ENCODE results near the gene OBP2B. TPM values are rescaled to one million over a fixed set of nuclear protein-coding genes. Genes with fewer than 3 reads are reported as not detected.
"Not testable (repeated sequence)": the region's sequence is repeated elsewhere in the genome, so short reads cannot be mapped to it uniquely, and the experiment has no call there.

Gene OBP2B
- total RNA-seq, 2 experiments from 2014 or later: not detected

- Mint-ChIP-seq H3K36me3 (no peaks in the 10 kb centered on the region), H3K27me3 (peaks cover 6% of the 10 kb centered on the region), H3K9me3 (no peaks in the 10 kb centered on the region), H3K27ac (no peak overlapping the region), H3K4me3 (no peak overlapping the region), H3K4me1 (ENCODE audit: low read depth) (no peaks in the 10 kb centered on the region)
- POLR2A ChIA-PET: no interaction called here
- CTCF ChIA-PET: no interaction called here
- DNase-seq: no peak
- intact Hi-C loops (cut with micrococcal nuclease): no loop called here
Observed at GRCh38 chr9:133226219-133227171, 17.4 kb upstream of the OBP2B start.

- ChIA-PET POLR2A (no interaction called here), CTCF (no interaction called here)
- Mint-ChIP-seq H3K36me3 (no peaks in the 10 kb centered on the region), H3K27me3 (peaks cover 15% of the 10 kb centered on the region), H3K4me1 (ENCODE audit: low read depth) (no peaks in the 10 kb centered on the region), H3K27ac (no peak overlapping the region), H3K9me3 (no peaks in the 10 kb centered on the region), H3K4me3 (no peak overlapping the region)
- DNase-seq: no peak
- intact Hi-C loops (cut with micrococcal nuclease): no loop called here
Observed at GRCh38 chr9:133225171-133226011, 16.3 kb upstream of the OBP2B start.

DNA sequence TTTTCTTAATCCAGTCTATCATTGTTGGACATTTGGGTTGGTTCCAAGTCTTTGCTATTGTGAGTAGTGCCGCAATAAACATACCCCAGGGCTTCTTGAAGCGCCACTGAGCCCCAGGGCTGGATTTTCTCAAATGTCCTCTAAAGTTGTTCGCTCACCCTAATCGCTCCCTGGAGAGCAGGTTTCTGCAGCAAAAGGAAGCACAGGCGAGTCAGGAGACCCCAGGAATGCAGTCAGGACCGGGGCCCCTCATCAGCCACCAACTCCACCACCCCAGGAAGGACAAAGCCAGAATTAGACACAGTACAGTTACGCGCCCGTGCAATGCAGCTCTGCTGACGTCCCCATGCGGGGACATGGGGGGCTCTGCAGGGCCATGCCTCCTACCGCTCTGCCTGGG is 15.7 kb upstream of the OBP2B start:
- Mint-ChIP-seq H3K4me3 (no peak overlapping the region), H3K27ac (no peak overlapping the region), H3K36me3 (no peaks in the 10 kb centered on the region), H3K4me1 (ENCODE audit: low read depth) (no peaks in the 10 kb centered on the region), H3K9me3 (no peaks in the 10 kb centered on the region), H3K27me3 (peaks cover 15% of the 10 kb centered on the region)
- ChIA-PET CTCF (interaction anchor here (1.7 kb wide), 1 partner anchor 15 kb away, joined by 5 read pairs; no protein-coding TSS in a partner anchor), POLR2A (no interaction called here)
- DNase-seq: no peak
- intact Hi-C loops (cut with micrococcal nuclease): no loop called here

GRCh38 chr9:133223159-133223756 is 14.2 kb upstream of the OBP2B start:
- H3K4me3 Mint-ChIP-seq; intact Hi-C loops (cut with micrococcal nuclease); H3K9me3 Mint-ChIP-seq; H3K27ac Mint-ChIP-seq; H3K4me1 Mint-ChIP-seq (ENCODE audit: low read depth); POLR2A ChIA-PET; DNase-seq; H3K36me3 Mint-ChIP-seq: not testable (repeated sequence)
- H3K27me3 Mint-ChIP-seq: peaks cover 23% of the 10 kb centered on the region
- CTCF ChIA-PET: interaction anchor here (0.6 to 1.7 kb wide), 3 partner anchors 9 to 520 kb away, joined by 3 to 5 read pairs (median 3); no protein-coding TSS in a partner anchor

DNA sequence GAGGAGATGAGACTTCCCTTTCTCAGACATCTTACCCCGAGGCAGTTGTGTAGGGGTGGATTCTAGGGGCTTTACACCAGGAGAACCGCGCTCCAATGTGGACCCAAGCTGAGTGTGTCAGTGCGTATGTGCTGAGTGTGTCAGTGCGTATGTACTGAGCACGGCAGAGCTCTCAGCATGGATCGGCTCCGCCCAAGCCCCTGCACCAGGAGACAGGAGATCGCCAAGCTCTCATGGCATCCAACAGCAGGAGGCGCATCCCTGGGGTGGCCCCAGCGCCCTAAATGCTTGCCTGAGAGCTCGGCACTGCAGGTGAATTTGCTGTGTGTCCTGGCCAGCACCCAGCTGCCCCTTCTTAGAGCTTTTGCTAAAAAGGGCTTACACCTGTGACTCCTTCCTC is 12.9 kb upstream of the OBP2B start:
- intact Hi-C loops (cut with micrococcal nuclease); CTCF ChIA-PET; H3K4me3 Mint-ChIP-seq; POLR2A ChIA-PET; H3K36me3 Mint-ChIP-seq; H3K9me3 Mint-ChIP-seq; H3K4me1 Mint-ChIP-seq (ENCODE audit: low read depth); DNase-seq; H3K27ac Mint-ChIP-seq: not testable (repeated sequence)
- peaks cover 32% of the 10 kb centered on the region for H3K27me3 Mint-ChIP-seq

DNA sequence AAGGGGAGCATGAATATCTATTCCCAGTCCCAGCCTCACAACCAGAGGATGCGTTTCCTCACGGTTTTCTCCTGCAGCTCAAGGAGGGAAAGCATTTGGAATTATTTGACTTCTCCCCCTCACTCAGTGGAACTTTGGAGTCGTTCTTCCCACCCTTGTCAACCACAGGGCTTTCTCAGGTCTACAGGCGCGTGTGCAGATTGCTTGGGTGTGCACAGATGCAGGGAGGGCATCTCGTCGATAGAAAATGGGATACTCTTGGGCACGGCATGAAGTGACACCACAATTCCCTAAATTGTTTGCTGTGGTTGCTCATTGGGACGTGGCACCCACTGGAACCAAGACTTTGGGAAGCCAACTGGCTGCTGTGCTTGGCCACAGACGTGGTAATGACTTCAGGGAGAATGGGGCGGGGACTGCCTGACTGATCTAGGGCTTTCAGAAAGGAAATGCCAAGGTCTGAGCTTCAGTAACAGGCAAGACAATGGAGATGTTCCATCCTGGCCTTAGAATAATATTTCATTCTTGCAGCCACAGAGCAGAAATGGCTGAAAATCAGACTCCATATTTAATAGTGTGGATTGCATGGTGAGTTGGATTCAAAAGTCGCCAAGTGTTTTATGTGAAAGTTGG is 12.2 kb upstream of the OBP2B start:
- POLR2A ChIA-PET: no interaction called here
- Mint-ChIP-seq H3K4me1 (ENCODE audit: low read depth) (no peaks in the 10 kb centered on the region), H3K4me3 (no peak overlapping the region), H3K27ac (no peak overlapping the region), H3K27me3 (peaks cover 33% of the 10 kb centered on the region), H3K36me3 (no peaks in the 10 kb centered on the region), H3K9me3 (no peaks in the 10 kb centered on the region)
- intact Hi-C loops (cut with micrococcal nuclease): no loop called here
- DNase-seq: no peak
- CTCF ChIA-PET: no interaction called here

DNA sequence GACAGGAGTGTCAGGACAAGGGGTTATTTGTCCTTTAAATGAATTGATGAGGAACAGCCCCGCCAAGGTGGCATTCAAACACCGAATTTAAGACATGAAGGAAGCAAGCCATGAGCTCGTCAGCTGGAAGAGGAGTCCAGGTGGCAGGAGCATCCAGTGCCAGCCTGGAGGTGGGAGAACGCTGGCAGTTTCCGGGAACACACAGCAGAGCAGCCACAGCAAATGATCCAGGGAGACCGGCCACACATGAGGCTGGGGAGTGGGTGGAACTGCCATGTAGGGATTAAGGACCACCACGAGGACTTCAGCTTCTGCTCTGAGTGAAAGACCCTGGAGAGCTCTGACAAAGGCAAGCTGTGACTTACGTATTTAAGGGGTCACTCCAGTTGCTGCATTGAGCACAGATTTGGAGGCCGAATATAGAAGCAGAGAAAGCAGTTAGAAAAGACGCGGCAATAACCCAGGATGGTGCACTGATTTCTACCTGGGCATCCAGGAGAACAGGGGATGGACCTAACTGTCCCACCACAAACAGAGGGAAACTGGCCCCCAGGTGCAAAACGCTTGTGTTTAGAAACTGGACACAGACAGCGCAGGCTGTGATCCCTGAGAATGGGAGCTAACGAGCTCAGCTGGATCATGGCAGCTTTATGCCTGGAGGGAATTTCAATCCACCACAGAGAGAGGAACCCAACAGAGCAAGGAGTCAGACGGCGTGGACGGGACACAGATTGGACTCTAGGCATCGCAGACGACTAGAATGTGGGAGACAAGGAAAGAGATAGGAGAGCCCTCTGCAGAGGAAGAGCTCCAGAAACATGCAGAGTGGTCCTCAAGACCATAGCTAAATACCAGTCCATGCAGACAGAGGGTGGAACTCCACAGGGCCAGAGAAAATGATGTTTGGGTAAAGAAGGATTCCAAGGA is 9.3 kb upstream of the OBP2B start:
- H3K27me3 Mint-ChIP-seq: peaks cover 38% of the 10 kb centered on the region

GRCh38 chr9:133217333-133217988 is 8.4 kb upstream of the OBP2B start:
- intact Hi-C loops (cut with micrococcal nuclease); POLR2A ChIA-PET; H3K4me3 Mint-ChIP-seq; DNase-seq; CTCF ChIA-PET; H3K27ac Mint-ChIP-seq; H3K4me1 Mint-ChIP-seq (ENCODE audit: low read depth); H3K36me3 Mint-ChIP-seq; H3K9me3 Mint-ChIP-seq: not testable (repeated sequence)
- peaks cover 40% of the 10 kb centered on the region for H3K27me3 Mint-ChIP-seq

More for the DNA sequence above, 9.3 kb upstream of the OBP2B start:
- H3K4me3 Mint-ChIP-seq; DNase-seq; H3K4me1 Mint-ChIP-seq (ENCODE audit: low read depth); H3K27ac Mint-ChIP-seq; H3K9me3 Mint-ChIP-seq; intact Hi-C loops (cut with micrococcal nuclease); POLR2A ChIA-PET; H3K36me3 Mint-ChIP-seq: not testable (repeated sequence)
- CTCF ChIA-PET: interaction anchor here (1.0 kb wide), 1 partner anchor 38 kb away, joined by 3 read pairs; no protein-coding TSS in a partner anchor

DNA sequence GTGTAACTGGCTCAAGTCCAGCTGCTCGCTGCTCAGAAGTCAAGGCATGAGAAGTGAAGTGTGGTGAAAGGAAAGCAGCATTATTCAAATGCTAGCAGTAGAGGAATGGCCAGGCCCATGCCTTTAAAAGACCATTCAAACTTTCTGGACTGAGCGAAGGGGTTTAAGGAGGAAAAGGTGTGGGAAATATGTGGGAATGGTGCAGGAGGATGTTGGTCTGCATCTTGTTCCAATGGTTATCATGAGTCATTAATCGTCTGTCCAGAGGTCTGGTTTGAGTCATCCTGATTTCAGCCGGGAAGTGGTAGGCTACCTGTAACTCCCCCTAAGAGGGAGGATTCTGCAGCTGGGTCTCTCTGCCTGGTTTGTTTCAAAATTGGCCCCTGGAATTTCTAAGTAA is 5.2 kb upstream of the OBP2B start:
- H3K9me3 Mint-ChIP-seq; H3K36me3 Mint-ChIP-seq; CTCF ChIA-PET; intact Hi-C loops (cut with micrococcal nuclease); H3K27ac Mint-ChIP-seq; DNase-seq; POLR2A ChIA-PET; H3K4me1 Mint-ChIP-seq (ENCODE audit: low read depth); H3K4me3 Mint-ChIP-seq: not testable (repeated sequence)
- peaks cover 38% of the 10 kb centered on the region for H3K27me3 Mint-ChIP-seq

- no peaks in the 10 kb centered on the region for H3K4me1 Mint-ChIP-seq (ENCODE audit: low read depth)
- H3K36me3 Mint-ChIP-seq: no peaks in the 10 kb centered on the region
- DNase-seq: peak; percentile 2
- no peak overlapping the region for H3K4me3 Mint-ChIP-seq
- no peak overlapping the region for H3K27ac Mint-ChIP-seq
- peaks cover 20% of the 10 kb centered on the region for H3K27me3 Mint-ChIP-seq
- peaks cover 4% of the 10 kb centered on the region for H3K9me3 Mint-ChIP-seq
- ChIA-PET POLR2A (no interaction called here), CTCF (no interaction called here)
- intact Hi-C loops (cut with micrococcal nuclease): no loop called here
Observed at GRCh38 chr9:133210609-133211008, 1.6 kb upstream of the OBP2B start.

DNA sequence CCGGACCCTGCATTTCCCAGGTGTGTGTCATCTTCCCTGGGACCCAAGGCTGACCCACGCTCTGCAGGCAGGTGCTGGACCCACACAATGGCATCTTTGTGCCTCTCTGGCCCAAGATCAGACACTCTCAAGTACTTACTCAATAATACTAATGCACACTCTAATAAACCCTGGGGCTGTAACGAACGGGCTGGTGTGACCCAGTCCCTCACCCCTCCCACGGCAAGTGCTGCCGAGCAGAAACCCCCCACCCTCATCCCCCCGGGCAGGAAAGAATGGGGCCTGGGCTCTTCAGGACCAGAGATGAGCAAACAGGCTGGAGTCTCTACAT is 1.1 kb upstream of the OBP2B start:
- H3K27me3 Mint-ChIP-seq: peaks cover 18% of the 10 kb centered on the region
- peaks cover 4% of the 10 kb centered on the region for H3K9me3 Mint-ChIP-seq
- H3K4me3 Mint-ChIP-seq: no peak overlapping the region
- H3K4me1 Mint-ChIP-seq (ENCODE audit: low read depth): no peaks in the 10 kb centered on the region
- H3K36me3 Mint-ChIP-seq: no peaks in the 10 kb centered on the region
- ChIA-PET POLR2A (no interaction called here), CTCF (no interaction called here)
- intact Hi-C loops (cut with micrococcal nuclease): no loop called here
- no peak for DNase-seq
- H3K27ac Mint-ChIP-seq: no peak overlapping the region

All from activated CD4-positive, alpha-beta memory T cell treated with anti-CD3 and anti-CD28 coated beads for 36 hours (primary cell).